T-cell (primary cell): Measurements from ENCODE around the gene SORL1. TPM values are rescaled to one million over a fixed set of nuclear protein-coding genes. Genes with fewer than 3 reads are reported as not detected.

Experiments
- ATAC-seq, 4 experiments: fragments of 200-7000 bp in 3 of 4; fragments of 150-1000 bp in 1 of 4; cut with Tn5 transposase; replicated peaks in 1 of 4; 1 replicate in 3 of 4; 2 replicates in 1 of 4; pipeline ENCODE4 v1.10.0; 2021; ENCODE audit warnings: moderate library complexity in 3 of 4, mild to moderate bottlenecking in 2 of 4, moderate number of reproducible peaks in 1 of 4
- CTCF ChIA-PET, 2 donors: fragments of 300-600 bp; sonication (Branson Sonifier 250); formaldehyde crosslinking; loops; one replicate each; lab custom pipeline; 2022; ENCODE audit warnings: antibody characterized with exemption in 2 of 2; lab: Charles Lee
- POLR2A ChIA-PET, 2 donors: fragments of 300-600 bp; sonication (Branson Sonifier 250); formaldehyde crosslinking; loops; one replicate each; lab custom pipeline; 2022; ENCODE audit warnings: antibody characterized with exemption in 2 of 2; lab: Charles Lee
- DNase-seq, 35 experiments: peaks; one replicate each; pipeline versions ENCODE4 v3.0.0 to v3.0.0-alpha.2; 2013 to 2023
- H3K27ac ChIP-seq: one replicate; pipeline ENCODE4 v1.5.1; 2013; ENCODE audit warnings: low read length
- H3K27me3 ChIP-seq, 2 experiments: replicated peaks in 1 of 2; 1 replicate in 1 of 2; 2 replicates in 1 of 2; pipeline versions ENCODE4 v1.6.1 to v1.7.0; 2013; ENCODE audit warnings: low read length in 1 of 2, mixed read lengths in 1 of 2; ENCODE audit not compliant: control insufficient read depth in 2 of 2, insufficient read depth in 2 of 2; ENCODE audit errors: extremely low read depth in 1 of 2
- H3K36me3 ChIP-seq, 2 donors: 1 replicate in 1 of 2; 2 replicates in 1 of 2; pipeline versions ENCODE4 v1.6.1 to v1.7.0; 2013; ENCODE audit warnings: low read length in 1 of 2; ENCODE audit not compliant: control insufficient read depth in 2 of 2, insufficient read depth in 1 of 2; ENCODE audit errors: extremely low read depth in 1 of 2
- H3K4me1 ChIP-seq, 2 experiments: 1 replicate in 1 of 2; 2 replicates in 1 of 2; pipeline versions ENCODE4 v1.6.1 to v1.7.0; 2013; ENCODE audit warnings: low read length in 2 of 2, mixed read lengths in 1 of 2; ENCODE audit not compliant: insufficient read depth in 2 of 2, control insufficient read depth in 1 of 2; ENCODE audit errors: extremely low read depth in 1 of 2
- H3K4me3 ChIP-seq, 2 donors: 1 replicate in 1 of 2; 2 replicates in 1 of 2; pipeline versions ENCODE4 v1.5.1 to v1.7.0; 2013; ENCODE audit warnings: mild to moderate bottlenecking in 2 of 2, low read length in 1 of 2, moderate library complexity in 1 of 2; ENCODE audit not compliant: control insufficient read depth in 1 of 2; ENCODE audit errors: extremely low read depth in 1 of 2
- H3K9me3 ChIP-seq: 2 replicates; pipeline ENCODE4 v1.7.0; 2013
- H3K27ac Mint-ChIP-seq, 2 donors: one replicate each; pipeline ENCODE4 v1.8.0; 2020 to 2021; ENCODE audit warnings: mild to moderate bottlenecking in 2 of 2, mixed read lengths in 2 of 2
- H3K27me3 Mint-ChIP-seq, 2 donors: one replicate each; pipeline ENCODE4 v1.8.0; 2021 to 2022; ENCODE audit warnings: mixed read lengths in 2 of 2
- H3K36me3 Mint-ChIP-seq: one replicate; pipeline ENCODE4 v1.8.0; 2021; ENCODE audit warnings: mixed read lengths
- H3K4me1 Mint-ChIP-seq, 3 donors: one replicate each; pipeline ENCODE4 v1.8.0; 2020 to 2022; ENCODE audit warnings: mixed read lengths in 3 of 3, mild to moderate bottlenecking in 1 of 3
- H3K4me3 Mint-ChIP-seq, 3 donors: one replicate each; pipeline ENCODE4 v1.8.0; 2020 to 2022; ENCODE audit warnings: mild to moderate bottlenecking in 3 of 3, mixed read lengths in 3 of 3, moderate library complexity in 3 of 3
- H3K9me3 Mint-ChIP-seq, 3 donors: one replicate each; pipeline ENCODE4 v1.8.0; 2020 to 2022; ENCODE audit warnings: mixed read lengths in 3 of 3
- WGBS: methylation state at CpG from one replicate; pipeline ENCODE4 v1.1.5; 2013; ENCODE audit warnings: missing lambda C conversion rate; ENCODE audit not compliant: insufficient coverage; 5-methylcytosine and 5-hydroxymethylcytosine counted together
- total RNA-seq, 35 experiments: library from RNA in 6 of 35; stranded (reverse) in 6 of 35; fragments of 120-200 nt in 1 of 35; gene quantifications; one replicate each; pipeline versions ENCODE4 v1.2.1 to v1.2.4 and lab custom pipeline; 2013 to 2026

Gene SORL1
- total RNA-seq, 5 donors from 2014 or later (not counting 1 experiment from before 2014, with no cell fraction given): 361 to 422 (median 392) TPM

GRCh38 chr11:121570453-121570852 lies 118.3 kb downstream of the SORL1 start:
- H3K27ac ChIP-seq: no peak overlapping the region
- H3K9me3 ChIP-seq: no peaks in the 10 kb centered on the region
- Mint-ChIP-seq H3K36me3 (peaks cover 77% of the 10 kb centered on the region), H3K4me1 (peaks cover 0 to 6% (median 1%) of the 10 kb centered on the region in 3 donors), H3K27me3 (no peaks in the 10 kb centered on the region), H3K27ac (no peak overlapping the region), H3K9me3 (no peaks in the 10 kb centered on the region), H3K4me3 (no peak overlapping the region)
- H3K4me3 ChIP-seq: no peak overlapping the region
- ChIA-PET CTCF (no interaction called here), POLR2A (no interaction called here)
- peaks cover 7 to 87% of the 10 kb centered on the region in 2 donors for H3K36me3 ChIP-seq
- no peak for ATAC-seq
- DNase-seq: no peak
- no peaks in the 10 kb centered on the region for H3K4me1 ChIP-seq
- no peaks in the 10 kb centered on the region for H3K27me3 ChIP-seq
- WGBS: 95% methylated on average over 2 of the region's 3 CpGs

DNA sequence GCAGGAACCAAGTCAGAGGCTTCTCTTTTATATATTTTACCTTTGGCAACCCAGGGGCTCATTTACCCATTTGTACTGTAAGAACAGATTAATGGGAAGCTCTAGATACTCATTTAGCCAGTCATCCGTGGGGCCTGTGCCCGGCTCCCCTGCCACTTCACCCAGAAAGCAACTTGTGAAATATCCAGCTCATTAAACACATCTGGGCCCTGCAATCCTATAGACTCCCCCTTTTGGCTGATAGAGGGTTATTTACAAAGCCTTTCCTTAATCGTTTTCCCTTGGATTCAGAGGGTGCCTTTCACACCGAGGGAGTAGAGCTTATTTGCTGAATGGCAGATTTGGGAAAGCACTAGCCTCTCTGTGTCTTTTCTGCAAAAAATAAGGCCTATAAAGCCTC lies 119.4 kb downstream of the SORL1 start:
- no peaks in the 10 kb centered on the region for H3K27me3 Mint-ChIP-seq
- H3K4me3 Mint-ChIP-seq: no peak overlapping the region
- POLR2A ChIA-PET: no interaction called here
- DNase-seq (no peak), ATAC-seq (no peak)
- H3K36me3 Mint-ChIP-seq: peaks cover 86% of the 10 kb centered on the region
- Histone ChIP-seq H3K36me3 (peaks cover 8 to 89% of the 10 kb centered on the region in 2 donors), H3K27me3 (no peaks in the 10 kb centered on the region), H3K4me1 (no peaks in the 10 kb centered on the region), H3K27ac (no peak overlapping the region), H3K4me3 (no peak overlapping the region), H3K9me3 (no peaks in the 10 kb centered on the region)
- peak overlapping the region; percentile 37 to 55 for H3K27ac Mint-ChIP-seq
- no CpG with 5 or more reads among the region's 4 CpGs for WGBS
- H3K9me3 Mint-ChIP-seq: no peaks in the 10 kb centered on the region
- peaks cover 0 to 6% (median 1%) of the 10 kb centered on the region in 3 donors for H3K4me1 Mint-ChIP-seq
- CTCF ChIA-PET: interaction anchor here in 1 of 2 donors (0.6 kb wide), 1 partner anchor 266 kb away, joined by 3 read pairs; no protein-coding TSS in a partner anchor

DNA sequence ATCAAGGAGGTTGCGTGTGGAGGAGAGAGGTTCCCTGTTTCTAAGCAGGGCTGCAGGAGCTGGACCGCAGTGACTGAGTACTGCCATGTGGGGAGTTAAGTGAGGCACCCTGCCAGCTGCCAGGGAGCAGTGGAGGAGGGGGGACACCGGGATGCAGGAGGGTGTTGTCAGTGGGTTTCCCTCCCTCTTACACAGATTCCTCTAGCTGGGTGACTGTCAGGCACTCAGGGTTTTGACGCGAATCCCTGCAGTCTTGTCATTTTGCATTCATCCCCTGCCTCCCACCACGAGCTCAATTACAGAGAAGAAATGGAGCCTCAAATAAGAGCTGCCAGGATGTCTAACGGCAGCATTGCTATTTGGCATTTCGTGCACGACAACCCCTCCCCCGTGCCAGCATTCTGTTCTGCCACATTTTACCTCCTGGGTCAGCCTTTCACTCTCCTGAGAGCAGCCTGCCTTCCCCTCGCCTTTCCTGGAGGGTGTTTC lies 120.5 kb downstream of the SORL1 start:
- DNase-seq (no peak), ATAC-seq (no peak)
- Histone ChIP-seq H3K27me3 (no peaks in the 10 kb centered on the region), H3K36me3 (peaks cover 17 to 89% of the 10 kb centered on the region in 2 donors), H3K9me3 (no peaks in the 10 kb centered on the region), H3K4me3 (no peak overlapping the region), H3K4me1 (no peaks in the 10 kb centered on the region), H3K27ac (no peak overlapping the region)
- H3K36me3 Mint-ChIP-seq: peaks cover 86% of the 10 kb centered on the region
- H3K27me3 Mint-ChIP-seq: no peaks in the 10 kb centered on the region
- ChIA-PET POLR2A (no interaction called here), CTCF (no interaction called here)
- H3K27ac Mint-ChIP-seq: peak overlapping the region; percentile 58 to 66
- H3K9me3 Mint-ChIP-seq: no peaks in the 10 kb centered on the region
- no peak overlapping the region for H3K4me3 Mint-ChIP-seq
- H3K4me1 Mint-ChIP-seq: peaks cover 6 to 7% (median 7%) of the 10 kb centered on the region in 3 donors
- 81% methylated on average over 8 of the region's 11 CpGs for WGBS

GRCh38 chr11:121574801-121575200 lies 122.7 kb downstream of the SORL1 start:
- H3K4me1 Mint-ChIP-seq: peaks cover 5 to 11% (median 9%) of the 10 kb centered on the region in 3 donors
- peaks cover 91% of the 10 kb centered on the region for H3K36me3 Mint-ChIP-seq
- POLR2A ChIA-PET: no interaction called here
- no peaks in the 10 kb centered on the region for H3K27me3 ChIP-seq
- no peak overlapping the region for H3K4me3 Mint-ChIP-seq
- H3K4me1 ChIP-seq: no peaks in the 10 kb centered on the region
- peaks cover 0 to 6% (median 0%) of the 10 kb centered on the region in 3 donors for H3K9me3 Mint-ChIP-seq
- no peaks in the 10 kb centered on the region for H3K27me3 Mint-ChIP-seq
- peaks cover 22 to 97% of the 10 kb centered on the region in 2 donors for H3K36me3 ChIP-seq
- H3K27ac ChIP-seq: no peak overlapping the region
- DNase-seq (no peak), ATAC-seq (no peak)
- H3K27ac Mint-ChIP-seq: no peak overlapping the region
- CTCF ChIA-PET: no interaction called here
- H3K9me3 ChIP-seq: no peaks in the 10 kb centered on the region
- H3K4me3 ChIP-seq: no peak overlapping the region

- H3K4me1 Mint-ChIP-seq: peaks cover 6 to 15% (median 9%) of the 10 kb centered on the region in 3 donors
- ChIA-PET POLR2A (no interaction called here), CTCF (interaction anchor here in 1 of 2 donors (0.6 kb wide), 1 partner anchor 22 kb away, joined by 3 read pairs; no protein-coding TSS in a partner anchor)
- H3K4me3 ChIP-seq: no peak overlapping the region
- H3K27me3 ChIP-seq: no peaks in the 10 kb centered on the region
- WGBS: 80% methylated on average over 8 of the region's 10 CpGs
- no peak overlapping the region for H3K4me3 Mint-ChIP-seq
- H3K9me3 Mint-ChIP-seq: peaks cover 0 to 11% (median 0%) of the 10 kb centered on the region in 3 donors
- H3K4me1 ChIP-seq: no peaks in the 10 kb centered on the region
- H3K27me3 Mint-ChIP-seq: no peaks in the 10 kb centered on the region
- no peak for ATAC-seq
- H3K36me3 Mint-ChIP-seq: peaks cover 91% of the 10 kb centered on the region
- peaks cover 22 to 96% of the 10 kb centered on the region in 2 donors for H3K36me3 ChIP-seq
- peak overlapping the region in 1 of 2 donors; percentile 41 for H3K27ac Mint-ChIP-seq
- DNase-seq: peak in 1 of 35 experiments; percentile 35
- H3K27ac ChIP-seq: no peak overlapping the region
- no peaks in the 10 kb centered on the region for H3K9me3 ChIP-seq
Observed at GRCh38 chr11:121575250-121575962, 123.3 kb downstream of the SORL1 start.

DNA sequence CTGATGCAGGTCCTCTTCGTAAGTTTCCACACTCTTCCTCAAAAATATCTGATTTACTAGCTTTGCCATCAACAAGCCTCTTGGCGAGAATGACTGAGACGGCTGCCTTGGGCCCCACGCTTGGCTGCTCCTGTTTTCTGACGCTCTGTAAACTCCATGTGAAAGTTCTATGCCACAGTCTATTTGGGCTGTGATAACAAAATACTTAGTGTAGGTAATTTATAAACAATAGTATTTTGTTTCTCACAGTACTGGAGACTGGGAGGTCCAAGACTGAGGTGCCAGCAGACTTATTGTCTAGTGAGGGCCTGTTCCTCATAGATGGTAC lies 123.8 kb downstream of the SORL1 start:
- Mint-ChIP-seq H3K4me3 (no peak overlapping the region), H3K9me3 (peaks cover 0 to 11% (median 0%) of the 10 kb centered on the region in 3 donors), H3K4me1 (peaks cover 9 to 18% (median 11%) of the 10 kb centered on the region in 3 donors), H3K27me3 (no peaks in the 10 kb centered on the region), H3K27ac (peak overlapping the region in 1 of 2 donors; percentile 41), H3K36me3 (peaks cover 91% of the 10 kb centered on the region)
- no peak for ATAC-seq
- 100% methylated on average over 1 of the region's 5 CpGs for WGBS
- ChIA-PET POLR2A (no interaction called here), CTCF (interaction anchor here in 1 of 2 donors (0.6 kb wide), 1 partner anchor 22 kb away, joined by 3 read pairs; no protein-coding TSS in a partner anchor)
- DNase-seq: no peak
- Histone ChIP-seq H3K9me3 (no peaks in the 10 kb centered on the region), H3K4me3 (no peak overlapping the region), H3K27ac (no peak overlapping the region), H3K27me3 (no peaks in the 10 kb centered on the region), H3K36me3 (peaks cover 22 to 96% of the 10 kb centered on the region in 2 donors), H3K4me1 (no peaks in the 10 kb centered on the region)
